ENCODE results near the gene LGR6.

DNA sequence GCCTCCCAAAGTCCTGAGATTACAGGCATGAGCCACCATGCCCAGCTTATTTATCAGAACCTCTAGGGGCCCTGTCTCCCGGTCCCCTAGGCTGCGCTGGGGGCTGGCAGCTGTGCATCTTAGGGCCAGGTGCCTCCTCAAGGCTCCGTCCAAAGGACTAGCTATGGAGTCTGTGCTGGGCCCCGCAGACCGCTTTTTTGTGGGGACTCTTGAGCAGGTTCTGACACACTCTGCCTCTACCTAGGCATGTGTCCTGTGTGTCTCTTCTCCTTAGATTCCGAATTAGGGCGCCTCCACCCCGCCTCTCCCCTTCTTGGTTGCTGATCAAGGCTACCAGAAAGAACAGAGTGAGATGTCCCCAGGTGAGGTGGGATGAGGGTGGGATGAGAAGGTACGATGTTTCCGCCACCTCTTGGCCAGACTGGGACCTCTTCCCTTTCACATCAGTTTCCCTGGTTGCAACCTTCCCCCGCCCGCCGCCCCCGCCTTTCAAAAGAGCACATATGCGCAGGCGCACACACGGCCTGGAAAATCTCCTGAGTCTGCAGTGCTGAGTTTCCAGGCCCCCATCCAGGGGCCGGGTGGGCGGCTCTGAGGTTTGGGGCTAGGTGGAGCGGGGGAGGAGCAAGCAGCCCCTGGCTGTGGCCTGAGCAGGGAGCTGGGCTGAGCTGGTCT lies 28.2 kb upstream of the LGR6 start:
- TF ChIP-seq EZH2 (IDR thresholded peaks at IDR 0.05; ENCODE audit: borderline replicate concordance) (no peak), EZH2phosphoT487 (IDR thresholded peaks at IDR 0.05; ENCODE audit: low read depth, severe bottlenecking, unreplicated experiment) (no peak)

All from hepatocyte (in vitro differentiated cells).